Neutrophil (primary cell): Measurements from ENCODE around the gene TNK2.

Source experiments
- H3K27ac ChIP-seq: fragments of 200-600 bp; sonication (generic); 2 replicates; pipeline ENCODE4 v1.5.1; 2016; ENCODE audit warnings: mild to moderate bottlenecking, moderate library complexity
- H3K27me3 ChIP-seq: fragments of 200-600 bp; sonication (generic); 2 replicates; pipeline ENCODE4 v1.6.0; 2016; ENCODE audit warnings: mild to moderate bottlenecking
- H3K36me3 ChIP-seq: fragments of 200-600 bp; sonication (generic); 2 replicates; pipeline ENCODE4 v1.5.1; 2017
- H3K4me1 ChIP-seq, 2 experiments: fragments of 200-600 bp in 1 of 2; sonication (generic) in 1 of 2; 1 replicate in 1 of 2; 2 replicates in 1 of 2; pipeline versions ENCODE4 v1.5.1 to v1.6.1; 2013 to 2016; ENCODE audit warnings: low read depth in 1 of 2, low read length in 1 of 2, mild to moderate bottlenecking in 1 of 2, moderate library complexity in 1 of 2; ENCODE audit not compliant: control insufficient read depth in 1 of 2, insufficient read depth in 1 of 2
- H3K4me3 ChIP-seq, 2 experiments: fragments of 200-600 bp in 1 of 2; sonication (generic) in 1 of 2; 1 replicate in 1 of 2; 2 replicates in 1 of 2; pipeline ENCODE4 v1.5.1; 2013 to 2016; ENCODE audit warnings: low read depth in 1 of 2, low read length in 1 of 2, mild to moderate bottlenecking in 1 of 2, moderate library complexity in 1 of 2
- H3K9me3 ChIP-seq: fragments of 200-600 bp; sonication (generic); 2 replicates; pipeline ENCODE4 v1.5.1; 2016
- CTCF ChIP-seq: fragments of 200-600 bp; sonication (generic); IDR thresholded peaks from 2 replicates; pipeline ENCODE4 v1.5.1; 2016; ENCODE audit warnings: antibody characterized with exemption

Gene TNK2

DNA sequence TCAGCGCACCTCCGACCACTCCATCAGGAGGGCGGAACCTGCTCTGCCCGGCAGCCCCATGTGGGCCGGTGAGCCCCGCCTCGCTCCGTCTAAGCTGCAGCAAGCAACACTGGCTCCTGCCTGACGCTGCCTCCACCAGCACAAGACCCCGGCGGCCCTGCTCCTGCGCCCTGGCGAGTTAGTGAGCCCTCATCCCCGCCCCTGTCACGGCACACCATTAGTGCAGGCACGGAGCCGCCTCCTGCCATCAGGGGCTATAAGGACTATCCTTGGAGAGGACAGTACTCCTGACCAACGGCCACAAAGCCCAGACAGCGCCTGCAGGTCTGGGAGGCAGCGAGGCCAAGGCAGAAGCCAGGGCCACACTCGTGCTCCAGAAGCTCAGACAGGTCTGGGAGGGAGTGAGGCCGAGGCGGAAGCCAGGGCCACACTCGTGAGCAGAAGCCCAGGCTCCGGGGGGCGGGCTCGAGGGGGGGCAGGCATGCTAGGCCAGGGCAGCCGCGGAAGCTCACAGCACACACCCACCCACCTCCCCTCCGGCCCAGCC lies 39.4 kb downstream of the TNK2 start:
- H3K27me3 ChIP-seq = no peaks in the 10 kb centered on the region
- no peak overlapping the region for H3K4me3 ChIP-seq
- no peak overlapping the region for H3K27ac ChIP-seq
- H3K36me3 ChIP-seq = peaks cover 99% of the 10 kb centered on the region
- no peak for TF ChIP-seq CTCF
- no peaks in the 10 kb centered on the region for H3K4me1 ChIP-seq
- no peaks in the 10 kb centered on the region for H3K9me3 ChIP-seq

- Histone ChIP-seq H3K4me1 (no peaks in the 10 kb centered on the region), H3K4me3 (no peak overlapping the region), H3K27ac (no peak overlapping the region), H3K27me3 (no peaks in the 10 kb centered on the region), H3K9me3 (no peaks in the 10 kb centered on the region), H3K36me3 (peaks cover 99% of the 10 kb centered on the region)
- TF ChIP-seq CTCF = no peak
Measured at GRCh38 chr3:195868336-195868865, 40.0 kb downstream of the TNK2 start.

GRCh38 chr3:195867631-195868335 lies 40.6 kb downstream of the TNK2 start:
- TF ChIP-seq CTCF = no peak
- peaks cover 99% of the 10 kb centered on the region for H3K36me3 ChIP-seq
- no peaks in the 10 kb centered on the region for H3K27me3 ChIP-seq
- no peak overlapping the region for H3K27ac ChIP-seq
- H3K4me1 ChIP-seq = no peaks in the 10 kb centered on the region
- no peaks in the 10 kb centered on the region for H3K9me3 ChIP-seq
- H3K4me3 ChIP-seq = no peak overlapping the region

DNA sequence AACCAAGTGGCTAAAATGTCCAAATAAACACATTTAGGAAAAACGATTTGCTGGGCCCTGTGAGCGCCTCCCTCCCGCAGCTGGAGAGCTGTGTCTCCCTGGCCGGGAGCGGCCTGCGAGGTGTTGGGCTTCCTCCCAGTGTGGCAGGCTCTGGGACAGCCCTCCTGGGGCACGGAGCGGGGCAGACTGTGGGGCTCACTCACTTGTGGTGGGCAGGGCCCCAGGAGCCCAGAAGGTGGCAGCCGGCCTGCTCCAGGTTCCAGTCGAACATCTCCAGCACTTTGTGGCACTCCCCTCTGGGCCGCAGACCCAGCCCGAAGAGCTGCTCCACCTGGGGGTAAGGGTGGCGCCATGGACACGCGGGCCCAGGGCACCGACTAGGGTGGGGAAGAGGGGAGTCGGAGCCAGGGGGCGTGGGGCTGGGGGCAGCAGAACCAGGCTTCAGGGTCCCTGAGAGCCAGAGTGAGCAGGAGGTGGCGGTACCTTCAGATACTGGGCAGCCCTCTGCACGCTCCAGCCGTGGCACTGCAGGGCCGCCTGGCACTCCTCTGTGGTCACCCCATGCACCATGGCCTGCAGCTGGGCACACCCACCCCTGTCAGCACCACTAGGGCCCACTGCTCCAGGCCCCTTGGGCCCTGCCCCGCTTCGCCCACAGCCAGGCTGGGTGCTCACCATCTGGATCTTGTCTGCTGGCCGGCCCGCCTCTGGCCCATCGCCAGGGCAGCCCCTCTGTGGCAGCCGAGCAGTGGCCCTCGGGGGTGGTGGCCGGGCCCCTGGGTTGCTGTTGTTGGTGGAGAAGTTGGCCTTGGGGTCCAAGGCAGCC lies 41.5 kb downstream of the TNK2 start:
- Histone ChIP-seq H3K9me3 (no peaks in the 10 kb centered on the region), H3K36me3 (peaks cover 90% of the 10 kb centered on the region), H3K27me3 (no peaks in the 10 kb centered on the region), H3K27ac (no peak overlapping the region), H3K4me1 (no peaks in the 10 kb centered on the region), H3K4me3 (no peak overlapping the region)
- no peak for TF ChIP-seq CTCF

DNA sequence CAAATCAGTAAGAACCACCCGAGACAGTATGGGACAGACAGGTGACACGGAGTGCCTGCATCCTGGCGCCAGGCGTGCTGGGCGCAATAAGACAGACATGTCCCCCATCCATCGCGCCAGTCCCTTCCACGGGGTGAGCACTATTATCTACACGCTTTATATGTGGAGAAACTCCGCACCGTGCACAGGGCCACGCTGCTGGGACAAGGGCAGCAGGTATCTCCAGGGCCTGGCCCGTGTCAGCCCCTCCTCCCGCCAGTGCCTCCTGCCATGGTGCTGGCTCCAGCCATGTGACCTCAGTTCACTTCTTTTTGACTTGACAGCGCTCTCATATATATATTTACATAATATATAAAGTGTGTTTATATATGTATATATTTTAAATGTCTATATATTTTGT lies 42.6 kb downstream of the TNK2 start:
- no peak overlapping the region for H3K27ac ChIP-seq
- H3K27me3 ChIP-seq = no peaks in the 10 kb centered on the region
- peaks cover 79% of the 10 kb centered on the region for H3K36me3 ChIP-seq
- no peaks in the 10 kb centered on the region for H3K9me3 ChIP-seq
- no peak overlapping the region for H3K4me3 ChIP-seq
- H3K4me1 ChIP-seq = no peaks in the 10 kb centered on the region
- TF ChIP-seq CTCF = no peak
